ENCODE results near the gene SLC46A3.

The SLC46A3 gene

DNA sequence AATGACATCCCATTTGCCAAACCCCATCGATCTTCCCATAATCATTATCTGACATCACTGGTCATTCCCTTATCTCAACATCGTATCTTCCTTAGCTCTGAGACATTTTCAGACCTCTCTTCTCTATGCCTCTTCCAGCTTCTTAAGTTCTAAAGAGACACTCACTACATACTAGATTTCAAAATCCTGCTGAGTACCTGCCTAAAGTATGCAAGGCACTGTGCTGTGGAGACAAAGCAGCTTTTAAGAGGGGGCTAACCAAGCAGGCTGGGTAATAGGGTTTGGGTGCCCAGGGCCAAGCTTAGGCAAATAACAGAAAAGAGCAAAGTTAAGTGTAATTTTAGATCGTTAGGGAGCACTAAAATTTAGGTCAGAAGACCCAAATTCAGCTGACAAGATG, 63.2 kb downstream of the SLC46A3 start:
- Histone ChIP-seq H3K4me3 (ENCODE audit: low read depth, low read length) (no peak overlapping the region), H3K27ac (ENCODE audit: low read depth, low read length) (peak overlapping the region; percentile 17; the same call in 1 of the 2 replicates), H3K79me2 (ENCODE audit: control insufficient read depth, insufficient read depth, low read length, unreplicated experiment) (peaks cover 41% of the 10 kb centered on the region), H3K4me1 (ENCODE audit: control insufficient read depth, insufficient read depth, low read length, unreplicated experiment) (peaks cover 29% of the 10 kb centered on the region), H3K36me3 (ENCODE audit: insufficient read depth, low read length) (peaks cover 4% of the 10 kb centered on the region; the same call in 1 of the 2 replicates), H2AFZ (ENCODE audit: low read length, unreplicated experiment) (peak overlapping the region; percentile 0), H3K27me3 (ENCODE audit: insufficient read depth, low read length) (no peaks in the 10 kb centered on the region)

DNA sequence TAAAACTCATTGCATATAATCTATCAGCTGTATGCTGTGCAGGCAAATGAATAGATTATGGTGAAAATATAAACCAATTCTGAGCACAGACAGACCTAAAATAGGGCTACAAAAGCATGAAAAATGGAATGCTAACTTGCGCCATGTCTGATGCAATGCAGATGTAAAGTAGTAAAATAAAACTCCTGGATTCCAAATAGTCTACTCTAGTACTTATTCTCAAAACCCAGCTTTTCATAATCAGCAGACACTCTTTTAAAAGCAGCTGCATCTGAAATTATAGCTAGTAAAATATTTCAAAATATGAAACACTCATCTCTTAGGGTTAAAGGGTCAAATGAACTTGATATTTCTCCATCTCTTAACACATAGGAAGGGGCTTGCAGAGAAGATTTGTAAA, 64.5 kb downstream of the SLC46A3 start:
- Histone ChIP-seq H3K4me1 (ENCODE audit: control insufficient read depth, insufficient read depth, low read length, unreplicated experiment) (peaks cover 24% of the 10 kb centered on the region), H3K36me3 (ENCODE audit: insufficient read depth, low read length) (no peaks in the 10 kb centered on the region), H3K27ac (ENCODE audit: low read depth, low read length) (no peak overlapping the region), H3K4me3 (ENCODE audit: low read depth, low read length) (no peak overlapping the region), H2AFZ (ENCODE audit: low read length, unreplicated experiment) (no peak overlapping the region), H3K79me2 (ENCODE audit: control insufficient read depth, insufficient read depth, low read length, unreplicated experiment) (peaks cover 28% of the 10 kb centered on the region), H3K27me3 (ENCODE audit: insufficient read depth, low read length) (no peaks in the 10 kb centered on the region)

DNA sequence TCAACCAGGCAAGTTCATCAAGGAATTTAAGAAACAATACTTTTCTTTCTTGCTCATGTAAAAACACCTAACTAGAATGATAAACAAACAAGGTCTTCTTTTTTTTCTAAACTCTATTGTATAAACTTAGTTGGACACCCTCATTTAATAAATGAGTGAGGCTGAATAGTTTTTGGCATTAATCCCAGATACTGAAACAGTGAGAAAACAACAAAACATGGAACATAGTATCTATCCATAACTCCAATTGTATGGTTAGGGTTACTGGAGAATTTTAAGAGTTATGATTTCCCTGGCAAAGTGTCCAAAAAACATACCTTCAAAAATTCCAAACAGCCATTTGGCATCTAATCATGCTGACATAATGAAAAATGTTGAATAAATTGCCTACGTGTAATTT, 65.7 kb downstream of the SLC46A3 start:
- Histone ChIP-seq H3K4me1 (ENCODE audit: control insufficient read depth, insufficient read depth, low read length, unreplicated experiment) (peaks cover 24% of the 10 kb centered on the region), H3K36me3 (ENCODE audit: insufficient read depth, low read length) (no peaks in the 10 kb centered on the region), H2AFZ (ENCODE audit: low read length, unreplicated experiment) (no peak overlapping the region), H3K4me3 (ENCODE audit: low read depth, low read length) (no peak overlapping the region), H3K27me3 (ENCODE audit: insufficient read depth, low read length) (no peaks in the 10 kb centered on the region), H3K27ac (ENCODE audit: low read depth, low read length) (no peak overlapping the region), H3K79me2 (ENCODE audit: control insufficient read depth, insufficient read depth, low read length, unreplicated experiment) (peaks cover 18% of the 10 kb centered on the region)

DNA sequence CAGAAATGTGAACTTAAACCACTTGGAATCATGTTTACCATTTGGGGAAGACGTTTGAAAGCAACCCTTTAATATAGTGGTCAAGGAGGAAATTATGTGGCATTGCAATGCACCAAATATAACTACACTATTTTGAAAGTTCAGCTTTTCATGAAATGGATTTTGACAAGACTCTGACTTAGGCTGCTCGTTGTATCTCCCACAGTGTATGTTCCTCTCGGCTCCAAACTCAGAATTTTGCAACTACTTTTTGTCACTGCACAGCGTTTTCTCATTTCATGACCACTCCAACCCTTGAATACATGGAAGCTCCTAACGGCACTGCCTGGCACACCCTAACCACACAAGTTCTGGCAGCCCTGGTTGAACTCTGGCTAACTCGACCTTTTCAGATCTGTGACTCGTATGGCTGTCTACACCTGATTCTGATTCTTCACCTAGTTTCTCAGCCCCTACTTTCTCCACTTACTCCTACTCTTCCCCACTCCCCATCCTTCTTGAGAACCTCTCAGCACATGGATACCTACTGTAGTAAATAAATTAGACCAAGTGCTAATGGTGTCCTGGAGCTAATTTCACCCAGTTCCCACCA, 66.9 kb downstream of the SLC46A3 start:
- H3K27ac ChIP-seq (ENCODE audit: low read depth, low read length), result no peak overlapping the region
- no peak overlapping the region for H3K4me3 ChIP-seq (ENCODE audit: low read depth, low read length)
- no peaks in the 10 kb centered on the region for H3K27me3 ChIP-seq (ENCODE audit: insufficient read depth, low read length)
- no peak overlapping the region for H2AFZ ChIP-seq (ENCODE audit: low read length, unreplicated experiment)
- H3K36me3 ChIP-seq (ENCODE audit: insufficient read depth, low read length), result no peaks in the 10 kb centered on the region
- H3K4me1 ChIP-seq (ENCODE audit: control insufficient read depth, insufficient read depth, low read length, unreplicated experiment), result peaks cover 16% of the 10 kb centered on the region
- peaks cover 7% of the 10 kb centered on the region for H3K79me2 ChIP-seq (ENCODE audit: control insufficient read depth, insufficient read depth, low read length, unreplicated experiment)

- Histone ChIP-seq H3K27ac (ENCODE audit: low read depth, low read length) (no peak overlapping the region), H3K4me3 (ENCODE audit: low read depth, low read length) (no peak overlapping the region), H3K79me2 (ENCODE audit: control insufficient read depth, insufficient read depth, low read length, unreplicated experiment) (no peaks in the 10 kb centered on the region), H3K27me3 (ENCODE audit: insufficient read depth, low read length) (no peaks in the 10 kb centered on the region), H3K36me3 (ENCODE audit: insufficient read depth, low read length) (no peaks in the 10 kb centered on the region), H3K4me1 (ENCODE audit: control insufficient read depth, insufficient read depth, low read length, unreplicated experiment) (peaks cover 2% of the 10 kb centered on the region), H2AFZ (ENCODE audit: low read length, unreplicated experiment) (no peak overlapping the region)
These were observed 68.5 kb downstream of the SLC46A3 start for GRCh38 chr13:28650284-28650683.
